A549 (cell line): ENCODE results near the gene SFTPA2.
"Not testable (repeated sequence)": the region's sequence is repeated elsewhere in the genome, so short reads cannot be mapped to it uniquely, and the experiment has no call there.

ENCODE experiments used
- BHLHE40 ChIP-seq: IDR thresholded peaks from 2 replicates; pipeline ENCODE4 v1.6.1; 2012; ENCODE audit warnings: low read depth, low read length, inconsistent platforms
- CEBPB ChIP-seq, 2 experiments: fragments of >200 bp in 1 of 2; sonication (Bioruptor Twin) in 1 of 2; formaldehyde crosslinking in 1 of 2; IDR thresholded peaks; 2 replicates each; pipeline ENCODE4 v1.6.1; 2012 to 2016
- CTCF ChIP-seq: fragments of >200 bp; sonication (Bioruptor Twin); formaldehyde crosslinking; IDR thresholded peaks from 3 replicates; pipeline ENCODE4 v1.5.1; 2016
- EP300 ChIP-seq, 2 experiments: fragments of >200 bp; sonication (Bioruptor Twin); formaldehyde crosslinking; IDR thresholded peaks; 2 replicates in 1 of 2; 3 replicates in 1 of 2; pipeline ENCODE4 v1.6.1; 2016 to 2017
- FOSL2 ChIP-seq, 2 experiments: fragments of 450-650 bp in 1 of 2; fragments of >200 bp in 1 of 2; sonication (Bioruptor Twin) in 1 of 2; formaldehyde crosslinking; IDR thresholded peaks; 2 replicates each; pipeline versions ENCODE4 v1.5.0 to v1.6.1; 2016 to 2020; ENCODE audit warnings: mild to moderate bottlenecking in 1 of 2, moderate library complexity in 1 of 2
- JUNB ChIP-seq: fragments of >200 bp; sonication (Bioruptor Twin); formaldehyde crosslinking; IDR thresholded peaks from 2 replicates; pipeline ENCODE4 v1.6.1; 2016
- KDM1A ChIP-seq: fragments of 200-600 bp; sonication (generic); IDR thresholded peaks from 2 replicates; pipeline ENCODE4 v1.6.1; 2016; ENCODE audit warnings: low read depth, mild to moderate bottlenecking
- KDM5A ChIP-seq: fragments of 200-600 bp; sonication (generic); IDR thresholded peaks from 2 replicates; pipeline ENCODE4 v1.6.1; 2016; ENCODE audit warnings: antibody characterized with exemption, mild to moderate bottlenecking
- POLR2A ChIP-seq: IDR thresholded peaks from 2 replicates; pipeline ENCODE4 v1.6.1; 2012; ENCODE audit warnings: mild to moderate bottlenecking, low read length
- RFX5 ChIP-seq: fragments of 450-650 bp; IDR thresholded peaks from 2 replicates; pipeline ENCODE4 v1.7.1; 2014; ENCODE audit warnings: antibody characterized with exemption, mild to moderate bottlenecking, moderate library complexity
- SREBF2 ChIP-seq: fragments of 450-650 bp; IDR thresholded peaks from 2 replicates; pipeline ENCODE4 v1.6.1; 2014; ENCODE audit warnings: mild to moderate bottlenecking, moderate library complexity
- TP53 ChIP-seq: fragments of 250-450 bp; sonication (Bioruptor Pico); IDR thresholded peaks from 2 replicates; pipeline ENCODE4 v1.5.0; 2021; ENCODE audit warnings: mild to moderate bottlenecking, moderate library complexity

GRCh38 chr10:79540930-79541329, 19.3 kb downstream of the SFTPA2 start:
- TF ChIP-seq POLR2A; CTCF; TP53 (CRISPR knock-in tag); KDM5A; SREBF2; JUNB; BHLHE40; EP300 (IDR thresholded peaks at IDR 0.05); FOSL2 (IDR thresholded peaks at IDR 0.05); FOSL2 (CRISPR knock-in tag; IDR thresholded peaks at IDR 0.05); KDM1A; CEBPB (IDR thresholded peaks at IDR 0.05); RFX5: not testable (repeated sequence)
